Fibroblast of mammary gland (primary cell): Measurements from ENCODE around the gene KRCC1.
A peak's percentile ranks its signal among the peaks of the same experiment; 100 is the strongest.

Experiments used
- DNase-seq: peaks from one replicate; pipeline ENCODE4 v3.0.0-alpha.2; 2010; ENCODE audit warnings: low read depth
- H3K4me3 ChIP-seq: 2 replicates; pipeline ENCODE4 v1.5.1; 2011; ENCODE audit warnings: low read depth, mild to moderate bottlenecking, low read length, moderate library complexity; ENCODE audit not compliant: control insufficient read depth
- CTCF ChIP-seq: conservative IDR thresholded peaks from 2 replicates; pipeline ENCODE4 v1.5.1; 2011; ENCODE audit warnings: low read depth, low read length, inconsistent platforms; ENCODE audit not compliant: control insufficient read depth, insufficient read depth

KRCC1 gene

GRCh38 chr2:88081924-88082608 is 26.5 kb upstream of the KRCC1 start:
- no peak overlapping the region for H3K4me3 ChIP-seq
- no peak for DNase-seq
- no peak for TF ChIP-seq CTCF

GRCh38 chr2:88080545-88080944 is 25.0 kb upstream of the KRCC1 start:
- DNase-seq, result no peak
- H3K4me3 ChIP-seq, result no peak overlapping the region
- TF ChIP-seq CTCF, result no peak

GRCh38 chr2:88078643-88079172 is 23.1 kb upstream of the KRCC1 start:
- no peak overlapping the region for H3K4me3 ChIP-seq
- no peak for DNase-seq
- no peak for TF ChIP-seq CTCF

- DNase-seq, result no peak
- TF ChIP-seq CTCF, result no peak
- H3K4me3 ChIP-seq, result no peak overlapping the region
Observed at GRCh38 chr2:88077080-88077479, 21.5 kb upstream of the KRCC1 start.

- no peak overlapping the region for H3K4me3 ChIP-seq
- DNase-seq, result peak; percentile 79
- no peak for TF ChIP-seq CTCF
Observed at GRCh38 chr2:88074854-88075292, 19.3 kb upstream of the KRCC1 start.

- no peak for TF ChIP-seq CTCF
- no peak overlapping the region for H3K4me3 ChIP-seq
- no peak for DNase-seq
Observed at GRCh38 chr2:88074150-88074549, 18.6 kb upstream of the KRCC1 start.
